Ascending aorta (tissue), 2 donors: ENCODE measurements around the gene SNAP47. TPM values are rescaled to one million over a fixed set of nuclear protein-coding genes. Genes with fewer than 3 reads are reported as not detected.

Source experiments
- DNase-seq, 2 donors: peaks; one replicate each; pipeline ENCODE4 v3.0.0-alpha.2; 2019; ENCODE audit warnings: low spot score in 2 of 2
- H3K27ac ChIP-seq, 2 donors: fragments of 200-600 bp; sonication (generic); one replicate each; pipeline ENCODE4 v1.5.1; 2016 to 2017; ENCODE audit warnings: mild to moderate bottlenecking in 1 of 2
- H3K27me3 ChIP-seq: fragments of 200-600 bp; sonication (generic); one replicate; pipeline ENCODE4 v1.5.1; 2017
- H3K36me3 ChIP-seq, 2 donors: fragments of 200-600 bp; sonication (generic); one replicate each; pipeline ENCODE4 v1.5.1; 2016
- H3K4me1 ChIP-seq, 2 donors: fragments of 200-600 bp; sonication (generic); one replicate each; pipeline ENCODE4 v1.5.1; 2016 to 2017; ENCODE audit warnings: mild to moderate bottlenecking in 1 of 2
- H3K4me3 ChIP-seq, 2 donors: fragments of 200-600 bp; sonication (generic); one replicate each; pipeline ENCODE4 v1.5.1; 2016 to 2017; ENCODE audit warnings: mild to moderate bottlenecking in 1 of 2
- H3K9me3 ChIP-seq, 2 donors: fragments of 200-600 bp; sonication (generic); one replicate each; pipeline ENCODE4 v1.5.1; 2016
- intact Hi-C: fragments of 100-400 bp; cut with DNase I; formaldehyde crosslinking; loops from one replicate; pipeline ENCODE4 v1.15.1; 2023
- total RNA-seq: library from RNA; depleted of rRNA; stranded (reverse); fragments of >200 nt; gene quantifications from one replicate; pipeline ENCODE4 v1.1.0, GENCODE V29; 2016
- TF ChIP-seq, protein P1 (sequence below), 3 experiments: fragments of 200-600 bp in 2 of 3; fragments of 450-650 bp in 1 of 3; sonication (generic) in 2 of 3; IDR thresholded peaks; one replicate each; pipeline ENCODE4 v1.5.1; 2016 to 2019; ENCODE audit warnings: antibody characterized with exemption in 3 of 3, mild to moderate bottlenecking in 1 of 3, moderate library complexity in 1 of 3

SNAP47 gene
- total RNA-seq, 1 donor from 2014 or later, result 54.0 TPM

DNA sequence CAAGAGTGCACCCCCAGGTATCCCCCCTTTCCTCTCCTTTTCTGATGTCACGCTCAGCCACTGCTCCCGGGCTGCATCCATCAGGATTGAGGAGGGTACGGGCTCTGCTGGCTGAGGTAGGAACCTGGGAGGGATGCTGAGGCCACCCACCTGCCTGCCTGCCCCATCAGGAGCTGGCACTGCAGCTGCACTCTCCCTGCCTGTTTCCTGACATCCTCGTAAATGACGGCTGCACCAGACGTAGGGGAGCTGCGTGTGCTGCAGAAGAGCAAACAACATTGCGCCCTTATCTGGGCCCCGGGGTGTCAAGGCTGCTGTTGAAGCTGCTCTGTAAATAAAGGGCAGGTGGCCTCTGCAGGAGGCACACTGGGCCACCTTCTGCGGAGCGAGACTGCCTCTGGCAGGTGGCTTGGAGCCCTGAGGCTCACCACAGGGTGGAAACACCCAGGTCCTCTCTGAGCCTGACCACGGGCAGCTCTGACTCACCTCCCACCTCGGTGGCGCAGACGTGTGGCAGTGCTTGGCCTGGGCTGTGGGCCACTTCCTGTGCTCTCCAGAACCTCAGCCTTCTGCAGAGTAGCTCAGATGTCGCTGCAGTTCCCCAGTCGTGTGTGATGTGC, 30.9 kb downstream of the SNAP47 start:
- Histone ChIP-seq H3K9me3 (no peaks in the 10 kb centered on the region), H3K4me3 (no peak overlapping the region), H3K4me1 (peaks cover 0 to 3% of the 10 kb centered on the region in 2 donors), H3K27ac (no peak overlapping the region), H3K36me3 (peaks cover 28 to 50% of the 10 kb centered on the region in 2 donors), H3K27me3 (no peaks in the 10 kb centered on the region)
- TF ChIP-seq, protein P1, sequence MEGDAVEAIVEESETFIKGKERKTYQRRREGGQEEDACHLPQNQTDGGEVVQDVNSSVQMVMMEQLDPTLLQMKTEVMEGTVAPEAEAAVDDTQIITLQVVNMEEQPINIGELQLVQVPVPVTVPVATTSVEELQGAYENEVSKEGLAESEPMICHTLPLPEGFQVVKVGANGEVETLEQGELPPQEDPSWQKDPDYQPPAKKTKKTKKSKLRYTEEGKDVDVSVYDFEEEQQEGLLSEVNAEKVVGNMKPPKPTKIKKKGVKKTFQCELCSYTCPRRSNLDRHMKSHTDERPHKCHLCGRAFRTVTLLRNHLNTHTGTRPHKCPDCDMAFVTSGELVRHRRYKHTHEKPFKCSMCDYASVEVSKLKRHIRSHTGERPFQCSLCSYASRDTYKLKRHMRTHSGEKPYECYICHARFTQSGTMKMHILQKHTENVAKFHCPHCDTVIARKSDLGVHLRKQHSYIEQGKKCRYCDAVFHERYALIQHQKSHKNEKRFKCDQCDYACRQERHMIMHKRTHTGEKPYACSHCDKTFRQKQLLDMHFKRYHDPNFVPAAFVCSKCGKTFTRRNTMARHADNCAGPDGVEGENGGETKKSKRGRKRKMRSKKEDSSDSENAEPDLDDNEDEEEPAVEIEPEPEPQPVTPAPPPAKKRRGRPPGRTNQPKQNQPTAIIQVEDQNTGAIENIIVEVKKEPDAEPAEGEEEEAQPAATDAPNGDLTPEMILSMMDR (IDR thresholded peaks at IDR 0.05), result no peak
- intact Hi-C loops, result no loop called here
- no peak for DNase-seq

DNA sequence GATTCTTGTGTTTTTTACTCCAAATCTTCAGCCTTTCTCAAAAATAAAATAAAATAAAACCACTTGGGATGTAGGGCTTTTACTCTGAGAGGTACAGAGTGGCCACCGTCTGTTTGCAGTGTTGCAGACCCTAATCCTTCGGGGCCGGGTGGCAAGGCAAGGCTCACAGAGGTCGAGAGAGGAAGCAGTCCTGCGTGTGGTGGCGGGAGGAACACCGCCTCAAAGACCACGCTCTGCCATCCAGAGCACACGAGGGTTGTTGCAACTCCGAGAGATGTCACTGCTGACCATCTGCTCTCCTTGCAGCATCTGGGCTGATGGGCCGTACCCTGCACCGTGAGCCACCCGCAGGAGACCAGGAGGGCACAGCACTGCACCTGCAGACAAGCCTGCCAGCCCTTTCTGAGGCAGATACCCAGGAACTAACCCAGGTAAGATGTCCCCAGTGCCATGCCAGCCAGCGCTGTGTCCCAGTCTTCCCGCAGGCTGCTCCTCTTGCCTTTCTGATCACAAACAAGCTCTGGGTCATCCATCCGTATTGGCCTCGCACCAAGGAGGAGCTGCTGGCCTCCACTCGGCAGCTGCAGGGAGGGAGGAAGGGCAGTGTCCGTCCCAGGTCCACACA, 31.5 kb downstream of the SNAP47 start:
- intact Hi-C loops, result no loop called here
- no peak overlapping the region for H3K4me3 ChIP-seq
- DNase-seq, result no peak
- H3K27me3 ChIP-seq, result no peaks in the 10 kb centered on the region
- H3K4me1 ChIP-seq, result peaks cover 0 to 3% of the 10 kb centered on the region in 2 donors
- H3K36me3 ChIP-seq, result peaks cover 28 to 51% of the 10 kb centered on the region in 2 donors
- no peak overlapping the region for H3K27ac ChIP-seq
- TF ChIP-seq, protein P1 (IDR thresholded peaks at IDR 0.05), result no peak
- H3K9me3 ChIP-seq, result no peaks in the 10 kb centered on the region

DNA sequence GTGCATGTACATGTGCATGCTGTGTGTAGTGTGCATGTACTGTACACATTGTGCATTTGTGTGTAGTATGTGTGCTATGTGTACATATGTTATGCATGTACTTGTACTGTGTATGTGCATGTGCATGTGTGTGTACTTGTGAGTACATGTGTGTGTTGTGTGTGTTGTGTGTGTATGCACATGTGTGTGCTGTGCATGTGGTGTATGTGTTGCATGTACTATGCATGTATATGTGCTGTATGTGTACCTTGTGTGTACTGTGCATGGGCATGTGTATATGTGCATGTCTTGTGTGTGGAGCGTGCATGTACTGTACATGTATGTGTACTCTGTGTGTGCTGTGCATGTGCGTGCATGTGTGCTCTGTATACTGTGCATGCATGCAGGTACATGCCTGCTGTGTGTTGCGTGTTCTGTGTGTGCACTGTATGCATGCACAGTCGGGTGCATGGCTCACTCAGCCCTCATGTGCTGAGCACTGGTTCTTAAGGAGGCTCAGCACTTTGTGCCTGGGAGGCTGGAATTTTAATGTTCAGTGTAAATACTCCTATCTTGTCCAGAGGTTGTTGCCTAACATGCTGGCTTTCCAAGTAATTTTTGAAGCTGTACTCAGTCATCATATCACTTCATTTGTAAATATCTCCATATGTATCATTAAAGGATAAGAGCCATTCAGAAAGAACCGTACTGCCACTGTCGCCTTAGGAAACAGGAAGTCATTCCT, 32.3 kb downstream of the SNAP47 start:
- intact Hi-C loops, result no loop called here
- Histone ChIP-seq H3K36me3 (peaks cover 28 to 51% of the 10 kb centered on the region in 2 donors), H3K4me3 (no peak overlapping the region), H3K4me1 (peaks cover 0 to 3% of the 10 kb centered on the region in 2 donors), H3K9me3 (no peaks in the 10 kb centered on the region), H3K27ac (no peak overlapping the region), H3K27me3 (no peaks in the 10 kb centered on the region)
- DNase-seq, result no peak
- TF ChIP-seq, protein P1 (IDR thresholded peaks at IDR 0.05), result no peak

DNA sequence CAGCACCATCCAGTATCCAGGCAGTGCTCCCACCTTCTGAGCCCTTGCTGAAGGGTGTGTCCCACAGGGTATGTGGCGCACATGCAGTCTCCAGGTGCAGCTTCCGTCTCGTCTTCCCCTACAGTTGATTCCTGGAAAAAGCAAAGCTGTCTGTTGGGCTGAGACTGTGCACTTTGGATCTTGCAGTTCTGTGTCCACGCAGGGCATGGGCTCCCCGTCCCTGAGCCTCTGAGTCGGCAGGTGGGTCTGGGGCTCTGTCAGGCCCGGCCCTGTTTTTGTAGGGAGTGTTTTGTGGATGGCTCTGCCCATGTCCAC, 32.8 kb downstream of the SNAP47 start:
- no peak for DNase-seq
- peaks cover 28 to 51% of the 10 kb centered on the region in 2 donors for H3K36me3 ChIP-seq
- intact Hi-C loops, result no loop called here
- H3K4me1 ChIP-seq, result no peaks in the 10 kb centered on the region
- no peak overlapping the region for H3K27ac ChIP-seq
- TF ChIP-seq, protein P1 (IDR thresholded peaks at IDR 0.05), result no peak
- no peaks in the 10 kb centered on the region for H3K9me3 ChIP-seq
- no peaks in the 10 kb centered on the region for H3K27me3 ChIP-seq
- H3K4me3 ChIP-seq, result no peak overlapping the region

GRCh38 chr1:227768640-227769039, 33.4 kb downstream of the SNAP47 start:
- no peak overlapping the region for H3K4me3 ChIP-seq
- H3K4me1 ChIP-seq, result no peaks in the 10 kb centered on the region
- TF ChIP-seq, protein P1 (IDR thresholded peaks at IDR 0.05), result no peak
- H3K27me3 ChIP-seq, result no peaks in the 10 kb centered on the region
- intact Hi-C loops, result no loop called here
- peaks cover 28 to 51% of the 10 kb centered on the region in 2 donors for H3K36me3 ChIP-seq
- DNase-seq, result no peak
- no peak overlapping the region for H3K27ac ChIP-seq
- no peaks in the 10 kb centered on the region for H3K9me3 ChIP-seq
